ENCODE results near the gene ADCY1. TPM values are rescaled to one million over a fixed set of nuclear protein-coding genes. Genes with fewer than 3 reads are reported as not detected.
A peak's percentile ranks its signal among the peaks of the same experiment; 100 is the strongest.
"Not testable (repeated sequence)": the region's sequence is repeated elsewhere in the genome, so short reads cannot be mapped to it uniquely, and the experiment has no call there.

Gene ADCY1
- total RNA-seq, 2 donors from 2014 or later, result 1.9 TPM; not detected in 1

DNA sequence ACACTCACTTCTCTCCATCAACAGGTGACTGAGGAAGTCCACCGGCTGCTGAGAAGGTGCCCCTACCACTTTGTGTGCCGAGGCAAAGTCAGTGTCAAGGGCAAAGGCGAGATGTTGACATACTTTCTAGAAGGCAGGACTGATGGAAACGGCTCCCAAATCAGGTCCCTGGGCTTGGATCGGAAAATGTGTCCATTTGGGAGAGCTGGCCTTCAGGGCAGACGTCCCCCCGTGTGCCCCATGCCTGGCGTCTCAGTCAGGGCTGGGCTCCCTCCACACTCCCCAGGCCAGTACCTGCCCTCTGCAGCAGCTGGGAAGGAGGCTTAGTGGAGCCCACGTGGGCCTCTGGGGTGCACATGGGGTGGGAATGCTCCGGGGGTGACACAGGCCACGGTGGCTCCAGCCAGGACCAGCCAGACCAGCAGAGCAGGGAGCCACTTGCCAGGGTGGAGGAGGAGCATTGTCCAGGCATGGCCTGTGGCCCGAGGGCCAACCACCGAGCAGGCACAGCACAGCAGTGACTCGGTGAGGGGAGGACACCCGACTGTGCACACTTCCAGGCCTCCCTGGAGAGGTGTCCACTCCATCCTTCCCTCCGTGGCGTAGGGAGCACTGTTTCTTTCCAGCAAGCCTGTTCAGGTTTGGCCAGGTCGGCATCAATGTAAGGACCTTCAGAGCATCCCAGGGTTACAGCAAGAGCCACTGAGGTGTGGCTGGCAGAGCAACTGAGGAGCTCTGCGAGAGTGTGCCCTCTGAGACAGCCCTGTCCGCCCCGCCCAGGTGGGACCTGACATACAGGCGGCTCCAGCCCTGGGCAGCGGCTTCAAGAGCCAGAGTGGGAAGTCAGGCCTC is 139.7 kb downstream of the ADCY1 start:
- H3K36me3 Mint-ChIP-seq, result no peaks in the 10 kb centered on the region
- H3K9me3 Mint-ChIP-seq, result no peaks in the 10 kb centered on the region
- no peak for ATAC-seq
- no peak for DNase-seq (ENCODE audit: low spot score in 2 of 2)
- no peak overlapping the region for H3K27ac Mint-ChIP-seq

DNA sequence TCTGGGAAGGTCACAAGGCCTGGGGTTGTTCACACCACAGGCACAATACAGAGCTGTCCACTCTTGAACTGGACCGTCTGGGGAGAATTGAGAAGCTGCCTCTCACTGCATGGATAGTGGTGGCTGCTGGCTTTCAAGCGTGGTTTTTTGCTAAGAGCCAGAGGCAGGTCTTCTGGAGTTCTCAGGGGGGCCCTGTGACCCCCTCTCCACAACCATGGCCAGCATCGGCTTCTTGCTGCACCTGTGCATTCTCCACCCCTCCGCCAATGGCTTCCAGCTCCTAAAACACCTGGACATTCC is 140.3 kb downstream of the ADCY1 start:
- no peak overlapping the region for H3K27ac Mint-ChIP-seq
- no peak for DNase-seq (ENCODE audit: low spot score in 2 of 2)
- ATAC-seq, result no peak
- no peaks in the 10 kb centered on the region for H3K36me3 Mint-ChIP-seq
- H3K9me3 Mint-ChIP-seq, result no peaks in the 10 kb centered on the region

- ATAC-seq (no peak), DNase-seq (ENCODE audit: low spot score in 2 of 2) (no peak)
- no peaks in the 10 kb centered on the region for H3K36me3 Mint-ChIP-seq
- H3K27ac Mint-ChIP-seq, result no peak overlapping the region
- no peaks in the 10 kb centered on the region for H3K9me3 Mint-ChIP-seq
Measured at GRCh38 chr7:45715471-45716352, 141.5 kb downstream of the ADCY1 start.

DNA sequence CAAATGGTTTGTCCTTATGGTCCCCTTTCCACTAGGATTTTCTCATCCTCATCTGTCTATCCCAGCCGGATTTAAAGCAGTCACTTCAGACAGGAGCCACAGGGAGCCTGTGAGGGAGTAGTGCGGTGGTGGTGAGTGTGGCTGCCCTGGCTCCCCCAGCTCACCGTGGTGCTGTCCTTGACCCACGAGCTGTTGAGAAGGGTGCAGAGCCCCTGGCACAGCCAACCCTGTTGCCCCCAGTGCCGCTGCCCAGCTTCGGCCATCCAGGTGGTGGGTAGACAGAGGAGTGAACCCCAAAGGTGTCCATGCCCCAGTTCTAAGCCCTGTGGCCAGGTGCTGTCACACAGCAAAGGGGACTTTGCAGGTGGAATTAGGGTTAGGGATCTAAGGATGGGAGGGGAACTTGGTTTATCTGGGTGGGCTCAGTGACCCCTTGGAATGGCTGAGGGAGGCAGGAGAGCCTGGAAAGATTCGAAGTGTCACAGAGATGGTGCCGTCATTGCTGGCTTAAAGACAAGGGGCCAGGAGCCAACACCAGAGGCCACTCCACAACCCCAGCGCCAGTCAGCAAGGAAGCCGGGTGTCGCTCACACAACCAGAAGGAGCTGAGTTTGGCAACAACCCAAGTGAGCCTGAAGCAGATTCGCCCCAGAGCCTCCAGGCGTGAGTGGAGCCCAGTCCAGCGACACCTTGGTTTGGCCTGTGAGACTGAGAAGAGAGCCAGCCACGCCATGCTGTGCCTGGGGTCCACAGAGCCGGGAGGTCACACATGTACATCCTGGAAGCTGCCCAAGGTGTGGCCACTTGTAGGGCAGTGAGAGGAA is 142.4 kb downstream of the ADCY1 start:
- Mint-ChIP-seq H3K9me3 (no peaks in the 10 kb centered on the region), H3K36me3 (no peaks in the 10 kb centered on the region), H3K27ac (no peak overlapping the region)
- DNase-seq (ENCODE audit: low spot score in 2 of 2), result no peak
- no peak for ATAC-seq

GRCh38 chr7:45717537-45718235 is 143.5 kb downstream of the ADCY1 start:
- Mint-ChIP-seq H3K36me3 (no peaks in the 10 kb centered on the region), H3K27ac (no peak overlapping the region), H3K9me3 (no peaks in the 10 kb centered on the region)
- ATAC-seq (no peak), DNase-seq (ENCODE audit: low spot score in 2 of 2) (no peak)

GRCh38 chr7:45718464-45719330 is 144.5 kb downstream of the ADCY1 start:
- ATAC-seq (peak; percentile 11 to 21), DNase-seq (ENCODE audit: low spot score in 2 of 2) (no peak)
- Mint-ChIP-seq H3K9me3 (no peaks in the 10 kb centered on the region), H3K36me3 (no peaks in the 10 kb centered on the region), H3K27ac (no peak overlapping the region)

- H3K36me3 Mint-ChIP-seq, result peaks cover 0 to 2% of the 10 kb centered on the region in 2 donors
- DNase-seq (ENCODE audit: low spot score in 2 of 2) (no peak), ATAC-seq (no peak)
- H3K27ac Mint-ChIP-seq, result no peak overlapping the region
- no peaks in the 10 kb centered on the region for H3K9me3 Mint-ChIP-seq
Measured at GRCh38 chr7:45720989-45721388, 146.8 kb downstream of the ADCY1 start.

DNA sequence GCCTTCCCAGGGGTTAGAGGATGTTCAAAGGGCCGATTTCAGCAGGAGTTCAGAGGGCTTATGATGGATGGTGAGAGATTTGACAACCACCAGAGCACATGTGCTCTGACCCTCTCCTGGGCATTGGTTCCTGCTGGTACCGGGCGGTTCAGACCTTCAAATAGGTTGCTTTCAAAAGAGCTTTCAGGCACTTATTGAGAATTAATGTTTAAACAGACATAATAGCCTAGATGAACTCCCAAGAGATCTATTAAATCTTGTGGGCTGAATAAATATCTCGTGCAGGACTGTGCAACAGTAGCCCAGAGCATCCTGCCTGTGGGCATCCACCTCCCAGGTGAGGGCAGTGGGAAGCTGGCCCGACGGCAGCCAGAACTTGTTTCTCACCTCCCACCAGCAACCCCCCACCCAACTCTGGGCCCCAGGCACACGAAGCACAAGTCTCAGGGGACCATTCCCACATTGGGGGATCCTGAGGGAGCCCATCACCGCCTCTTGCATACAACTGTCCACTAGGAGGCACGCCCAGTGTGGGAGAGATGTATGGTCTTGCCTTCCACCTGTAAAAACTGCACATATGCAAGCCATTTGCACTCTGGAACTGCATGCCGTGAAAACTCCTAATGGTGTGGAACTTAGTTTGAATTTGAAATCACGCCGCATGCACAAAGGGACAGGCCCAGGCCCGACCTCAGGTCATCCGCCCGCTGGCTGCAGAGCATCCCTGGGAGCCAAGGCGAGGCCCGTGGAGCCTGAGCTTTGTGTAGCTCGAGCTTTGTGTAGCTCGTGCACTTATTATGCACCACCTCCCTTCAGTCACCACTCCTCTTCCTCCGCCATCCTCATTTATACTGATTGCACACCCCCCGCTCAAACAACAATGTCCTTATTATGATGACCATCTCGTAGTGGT is 147.8 kb downstream of the ADCY1 start:
- Mint-ChIP-seq H3K9me3 (no peaks in the 10 kb centered on the region), H3K27ac (no peak overlapping the region), H3K36me3 (peaks cover 5 to 10% of the 10 kb centered on the region in 2 donors)
- DNase-seq (ENCODE audit: low spot score in 2 of 2) (no peak), ATAC-seq (no peak)

DNA sequence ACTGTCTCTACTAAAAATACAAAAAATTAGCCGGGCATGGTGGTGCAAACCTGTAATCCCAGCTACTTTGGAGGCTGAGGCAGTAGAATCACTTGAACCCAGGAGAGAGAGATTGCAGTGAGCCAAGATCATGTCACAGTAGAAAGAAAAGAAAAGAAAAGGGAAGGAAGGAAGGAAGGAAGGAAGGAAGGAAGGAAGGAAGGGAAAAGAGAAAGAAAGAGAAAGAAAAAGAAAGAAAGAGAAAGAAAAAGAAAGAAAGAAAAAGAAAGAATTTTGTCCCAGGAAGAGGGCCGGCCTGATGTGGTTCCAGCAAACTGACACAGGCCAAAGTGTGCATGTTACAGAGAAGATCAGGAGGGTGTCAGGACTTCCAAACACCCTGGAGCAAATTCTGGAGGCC is 151.1 kb downstream of the ADCY1 start:
- H3K27ac Mint-ChIP-seq, result peak overlapping the region; percentile 26 to 42
- not testable (repeated sequence) for ATAC-seq
- H3K36me3 Mint-ChIP-seq, result peaks cover 13 to 19% of the 10 kb centered on the region in 2 donors

GRCh38 chr7:45726883-45727282 is 152.7 kb downstream of the ADCY1 start:
- H3K9me3 Mint-ChIP-seq, result peaks cover 0 to 4% of the 10 kb centered on the region in 2 donors

More for the DNA sequence above, 151.1 kb downstream of the ADCY1 start:
- H3K9me3 Mint-ChIP-seq; DNase-seq (ENCODE audit: low spot score in 2 of 2): not testable (repeated sequence)

GRCh38 chr7:45731692-45732443 is 157.7 kb downstream of the ADCY1 start:
- H3K27ac Mint-ChIP-seq; H3K9me3 Mint-ChIP-seq; ATAC-seq; DNase-seq (ENCODE audit: low spot score in 2 of 2): not testable (repeated sequence)
- H3K36me3 Mint-ChIP-seq, result peaks cover 8 to 19% of the 10 kb centered on the region in 2 donors

More at GRCh38 chr7:45726883-45727282, 152.7 kb downstream of the ADCY1 start:
- DNase-seq (ENCODE audit: low spot score in 2 of 2), result no peak
- no peak for ATAC-seq
- no peak overlapping the region for H3K27ac Mint-ChIP-seq
- peaks cover 13 to 19% of the 10 kb centered on the region in 2 donors for H3K36me3 Mint-ChIP-seq

DNA sequence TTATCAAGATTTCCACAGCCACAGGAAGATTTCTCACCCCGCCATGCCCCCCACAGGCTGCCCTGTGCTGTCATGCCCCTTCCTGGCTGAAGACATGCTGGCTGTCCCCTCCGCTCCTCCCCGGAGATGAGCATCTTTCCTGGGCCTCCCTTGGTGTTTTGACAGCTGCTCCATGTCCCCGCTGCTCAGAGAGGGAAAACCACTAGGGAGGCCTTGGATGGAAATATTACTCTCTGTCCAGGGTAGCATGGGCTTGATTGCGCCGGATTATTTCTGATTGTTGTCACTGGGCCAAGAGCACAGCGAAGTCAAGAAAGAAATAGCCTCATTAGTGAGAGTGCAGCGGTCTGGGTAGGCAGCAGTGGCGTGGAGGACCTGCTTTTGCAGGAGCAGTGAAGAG is 164.8 kb downstream of the ADCY1 start:
- peaks cover 12 to 44% of the 10 kb centered on the region in 2 donors for H3K36me3 Mint-ChIP-seq

DNA sequence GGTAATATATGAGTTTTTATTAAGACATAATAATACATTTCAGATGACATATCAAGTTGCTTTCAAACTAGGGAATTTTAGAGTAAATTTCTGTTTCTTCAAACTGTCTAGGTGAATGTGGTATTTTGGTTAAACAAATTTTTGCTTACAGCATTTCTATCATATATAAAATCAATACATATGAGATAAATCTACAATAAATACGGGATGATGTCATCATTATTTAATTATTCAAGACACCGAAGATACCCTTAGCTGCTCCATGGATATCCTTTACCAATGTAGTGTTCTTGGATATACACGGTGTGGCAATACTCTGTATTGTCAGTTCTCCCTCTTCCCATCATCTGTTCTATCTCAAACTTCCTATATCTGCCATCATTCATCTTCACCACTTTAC is 166.4 kb downstream of the ADCY1 start:
- not testable (repeated sequence) for ATAC-seq, H3K27ac Mint-ChIP-seq, H3K9me3 Mint-ChIP-seq

More for the DNA sequence above, 164.8 kb downstream of the ADCY1 start:
- not testable (repeated sequence) for DNase-seq (ENCODE audit: low spot score in 2 of 2); H3K9me3 Mint-ChIP-seq; H3K27ac Mint-ChIP-seq; ATAC-seq

GRCh38 chr7:45748976-45749375 is 174.8 kb downstream of the ADCY1 start:
- not testable (repeated sequence) for H3K27ac Mint-ChIP-seq

More for the DNA sequence above, 166.4 kb downstream of the ADCY1 start:
- H3K36me3 Mint-ChIP-seq, result peaks cover 12 to 42% of the 10 kb centered on the region in 2 donors
- not testable (repeated sequence) for DNase-seq (ENCODE audit: low spot score in 2 of 2)

More at GRCh38 chr7:45748976-45749375, 174.8 kb downstream of the ADCY1 start:
- not testable (repeated sequence) for ATAC-seq; H3K9me3 Mint-ChIP-seq; DNase-seq (ENCODE audit: low spot score in 2 of 2); H3K36me3 Mint-ChIP-seq
